ENCODE measurements around the gene USP48.

USP48 gene

GRCh38 chr1:21663951-21664805 lies 118.8 kb downstream of the USP48 start:
- Histone ChIP-seq H3K9me3 (ENCODE audit: insufficient read depth, low read length) (no peaks in the 10 kb centered on the region), H3F3A (ENCODE audit: insufficient read depth) (no peaks in the 10 kb centered on the region), H3K36me3 (ENCODE audit: low read length) (no peaks in the 10 kb centered on the region), H3K27ac (ENCODE audit: low read depth, low read length) (no peak overlapping the region), H3K9ac (ENCODE audit: low read length) (no peak overlapping the region), H3K4me3 (ENCODE audit: insufficient read depth, low read length, poor library complexity, severe bottlenecking) (no peak overlapping the region), H4K20me1 (ENCODE audit: low read depth, low read length) (no peaks in the 10 kb centered on the region), H2AFZ (ENCODE audit: low read depth, low read length, severe bottlenecking) (no peak overlapping the region), H3K9me2 (replicated peaks; ENCODE audit: insufficient read depth, low read length) (no peaks in the 10 kb centered on the region), H3K27me3 (ENCODE audit: low read length) (no peaks in the 10 kb centered on the region), H3K79me2 (ENCODE audit: insufficient read depth, low read length) (no peaks in the 10 kb centered on the region), H3K4me2 (ENCODE audit: low read depth, low read length, poor library complexity, severe bottlenecking) (no peak overlapping the region)
- TF ChIP-seq CTCF (IDR thresholded peaks at IDR 0.05; ENCODE audit: insufficient read depth, low read length, poor library complexity, severe bottlenecking): no peak
- no peak for TF ChIP-seq EZH2phosphoT487 (conservative IDR thresholded peaks at IDR 0.05; ENCODE audit: low read length)

GRCh38 chr1:21663248-21663950 lies 119.5 kb downstream of the USP48 start:
- Histone ChIP-seq H3F3A (ENCODE audit: insufficient read depth) (no peaks in the 10 kb centered on the region), H3K27me3 (ENCODE audit: low read length) (no peaks in the 10 kb centered on the region), H3K4me2 (ENCODE audit: low read depth, low read length, poor library complexity, severe bottlenecking) (no peak overlapping the region), H4K20me1 (ENCODE audit: low read depth, low read length) (no peaks in the 10 kb centered on the region), H3K9ac (ENCODE audit: low read length) (no peak overlapping the region), H3K36me3 (ENCODE audit: low read length) (no peaks in the 10 kb centered on the region), H3K79me2 (ENCODE audit: insufficient read depth, low read length) (no peaks in the 10 kb centered on the region), H3K27ac (ENCODE audit: low read depth, low read length) (no peak overlapping the region), H3K9me2 (replicated peaks; ENCODE audit: insufficient read depth, low read length) (no peaks in the 10 kb centered on the region), H3K9me3 (ENCODE audit: insufficient read depth, low read length) (no peaks in the 10 kb centered on the region), H2AFZ (ENCODE audit: low read depth, low read length, severe bottlenecking) (no peak overlapping the region), H3K4me3 (ENCODE audit: insufficient read depth, low read length, poor library complexity, severe bottlenecking) (no peak overlapping the region)
- TF ChIP-seq EZH2phosphoT487 (conservative IDR thresholded peaks at IDR 0.05; ENCODE audit: low read length): no peak
- no peak for TF ChIP-seq CTCF (IDR thresholded peaks at IDR 0.05; ENCODE audit: insufficient read depth, low read length, poor library complexity, severe bottlenecking)

- H3K4me3 ChIP-seq (ENCODE audit: insufficient read depth, low read length, poor library complexity, severe bottlenecking): no peak overlapping the region
- no peak overlapping the region for H3K27ac ChIP-seq (ENCODE audit: low read depth, low read length)
- H3K27me3 ChIP-seq (ENCODE audit: low read length): no peaks in the 10 kb centered on the region
- H3K4me2 ChIP-seq (ENCODE audit: low read depth, low read length, poor library complexity, severe bottlenecking): no peak overlapping the region
- TF ChIP-seq EZH2phosphoT487 (conservative IDR thresholded peaks at IDR 0.05; ENCODE audit: low read length): no peak
- TF ChIP-seq CTCF (IDR thresholded peaks at IDR 0.05; ENCODE audit: insufficient read depth, low read length, poor library complexity, severe bottlenecking): no peak
- H3K9ac ChIP-seq (ENCODE audit: low read length): no peak overlapping the region
- no peak overlapping the region for H2AFZ ChIP-seq (ENCODE audit: low read depth, low read length, severe bottlenecking)
- no peaks in the 10 kb centered on the region for H3K36me3 ChIP-seq (ENCODE audit: low read length)
- no peaks in the 10 kb centered on the region for H3F3A ChIP-seq (ENCODE audit: insufficient read depth)
- no peaks in the 10 kb centered on the region for H3K79me2 ChIP-seq (ENCODE audit: insufficient read depth, low read length)
- no peaks in the 10 kb centered on the region for H4K20me1 ChIP-seq (ENCODE audit: low read depth, low read length)
- H3K9me3 ChIP-seq (ENCODE audit: insufficient read depth, low read length): no peaks in the 10 kb centered on the region
- no peaks in the 10 kb centered on the region for H3K9me2 ChIP-seq (replicated peaks; ENCODE audit: insufficient read depth, low read length)
Measured at GRCh38 chr1:21662426-21663247, 120.3 kb downstream of the USP48 start.
